ENCODE results near the gene SRGAP2B. TPM values are rescaled to one million over a fixed set of nuclear protein-coding genes. Genes with fewer than 3 reads are reported as not detected.
"Not testable (repeated sequence)": the region's sequence is repeated elsewhere in the genome, so short reads cannot be mapped to it uniquely, and the experiment has no call there.

SRGAP2B gene
- polyA plus RNA-seq, 1 donor (not counting 4 experiments of a cell fraction or from before 2014, with no cell fraction given): 11.0 TPM

DNA sequence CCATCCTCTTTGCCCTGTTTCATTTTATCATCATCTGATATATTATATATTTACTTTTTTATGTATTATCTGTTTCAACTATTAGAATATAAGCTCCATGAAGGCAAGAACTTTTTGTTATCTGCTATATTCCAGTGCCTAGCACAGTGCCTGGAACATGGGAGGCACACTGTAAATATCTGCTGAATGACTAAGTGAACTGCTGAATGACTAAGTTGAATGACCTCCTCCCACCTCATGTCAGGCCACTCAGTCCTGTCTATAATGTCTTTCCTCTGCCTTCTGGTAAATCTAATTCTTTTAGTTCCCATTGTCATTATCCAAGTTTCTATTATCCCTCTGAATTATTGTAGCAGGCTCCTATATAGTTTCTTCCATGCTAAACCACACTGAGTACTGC, 156.5 kb downstream of the SRGAP2B start:
- H3K27ac ChIP-seq (ENCODE audit: control insufficient read depth, insufficient read depth, low read length); H3K27me3 ChIP-seq (ENCODE audit: control insufficient read depth, extremely low read depth, insufficient read depth, low read length); H3K4me1 ChIP-seq (ENCODE audit: control insufficient read depth, extremely low read depth, insufficient read depth, low read length); H3K36me3 ChIP-seq (ENCODE audit: control insufficient read depth in 2 of 2, extremely low read depth in 1 of 2, insufficient read depth in 2 of 2, low read length in 2 of 2); H3K79me2 ChIP-seq (ENCODE audit: control insufficient read depth, insufficient read depth, low read length); H3K4me2 ChIP-seq (ENCODE audit: control insufficient read depth, extremely low read depth, insufficient read depth, low read depth, low read length); H4K20me1 ChIP-seq (ENCODE audit: control insufficient read depth, extremely low read depth, insufficient read depth, low read length); H3K9ac ChIP-seq (ENCODE audit: control insufficient read depth, extremely low read depth, insufficient read depth, low read length); H2AFZ ChIP-seq (ENCODE audit: control insufficient read depth, low read length); H3K9me3 ChIP-seq (ENCODE audit: control insufficient read depth, low read depth, low read length); H3K9me1 ChIP-seq (ENCODE audit: control insufficient read depth, extremely low read depth, insufficient read depth, low read length); dilution Hi-C loops (cut with MboI; ENCODE audit: extremely low pct_ligation_motif_present, low sequenced_read_pairs); DNase-seq (ENCODE audit: low read depth, low spot score); H3K4me3 ChIP-seq (ENCODE audit: control insufficient read depth in 2 of 3, extremely low read depth in 1 of 3, insufficient read depth in 2 of 3, low read depth in 1 of 3, low read length in 3 of 3): not testable (repeated sequence)
- FAIRE-seq: peak; percentile 26

DNA sequence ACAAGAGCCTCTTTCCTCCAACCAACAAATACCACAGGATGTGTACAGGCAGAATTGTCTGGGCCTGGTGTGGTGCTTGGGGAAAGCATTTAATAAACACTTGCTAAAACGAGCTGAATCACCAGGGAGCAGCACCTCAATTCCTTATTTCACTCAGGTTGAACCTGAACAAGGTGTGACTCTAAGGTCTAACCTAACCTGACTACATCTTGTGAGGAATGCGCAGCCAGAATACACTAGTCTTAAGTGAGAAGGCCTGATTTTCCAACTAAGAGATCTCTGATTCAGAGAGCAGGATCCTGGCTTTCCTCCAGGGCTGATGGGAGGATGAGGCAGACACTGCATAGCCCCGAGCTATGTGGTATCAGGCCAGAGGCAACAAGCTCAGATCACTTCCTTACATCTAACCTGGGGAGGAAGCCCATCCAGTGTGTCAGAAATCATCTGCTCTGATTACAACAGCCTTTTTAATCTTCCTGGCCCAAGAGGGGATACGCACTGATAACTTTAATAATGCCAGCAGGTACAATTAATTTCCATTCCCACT, 158.9 kb downstream of the SRGAP2B start:
- H3K36me3 ChIP-seq (ENCODE audit: control insufficient read depth in 2 of 2, extremely low read depth in 1 of 2, insufficient read depth in 2 of 2, low read length in 2 of 2); H3K9ac ChIP-seq (ENCODE audit: control insufficient read depth, extremely low read depth, insufficient read depth, low read length); H3K9me1 ChIP-seq (ENCODE audit: control insufficient read depth, extremely low read depth, insufficient read depth, low read length); H2AFZ ChIP-seq (ENCODE audit: control insufficient read depth, low read length); H4K20me1 ChIP-seq (ENCODE audit: control insufficient read depth, extremely low read depth, insufficient read depth, low read length); H3K27me3 ChIP-seq (ENCODE audit: control insufficient read depth, extremely low read depth, insufficient read depth, low read length); H3K4me2 ChIP-seq (ENCODE audit: control insufficient read depth, extremely low read depth, insufficient read depth, low read depth, low read length); H3K4me3 ChIP-seq (ENCODE audit: control insufficient read depth in 2 of 3, extremely low read depth in 1 of 3, insufficient read depth in 2 of 3, low read depth in 1 of 3, low read length in 3 of 3); DNase-seq (ENCODE audit: low read depth, low spot score); dilution Hi-C loops (cut with MboI; ENCODE audit: extremely low pct_ligation_motif_present, low sequenced_read_pairs); H3K79me2 ChIP-seq (ENCODE audit: control insufficient read depth, insufficient read depth, low read length); H3K4me1 ChIP-seq (ENCODE audit: control insufficient read depth, extremely low read depth, insufficient read depth, low read length); H3K27ac ChIP-seq (ENCODE audit: control insufficient read depth, insufficient read depth, low read length); H3K9me3 ChIP-seq (ENCODE audit: control insufficient read depth, low read depth, low read length): not testable (repeated sequence)
- peak; percentile 93 for FAIRE-seq

DNA sequence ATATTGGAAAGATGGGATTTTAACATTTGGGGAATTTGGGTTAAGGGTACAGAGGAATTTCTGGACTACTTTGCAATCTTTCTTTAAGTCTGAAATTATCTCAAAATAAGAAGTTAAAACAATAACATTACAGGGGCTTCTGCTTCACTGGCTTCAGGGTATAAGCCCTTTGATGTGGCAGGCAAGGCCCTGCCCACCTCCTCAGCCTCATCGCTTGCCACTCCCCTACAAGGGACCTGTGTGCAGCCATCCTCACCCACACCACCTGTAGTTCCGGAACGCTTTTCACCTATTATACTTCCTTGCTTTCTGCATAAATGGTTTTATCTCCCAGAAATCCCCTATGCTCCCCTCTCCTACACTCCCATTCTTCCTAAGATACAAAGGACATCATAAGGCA, 159.8 kb downstream of the SRGAP2B start:
- H3K27ac ChIP-seq (ENCODE audit: control insufficient read depth, insufficient read depth, low read length); H3K79me2 ChIP-seq (ENCODE audit: control insufficient read depth, insufficient read depth, low read length); H4K20me1 ChIP-seq (ENCODE audit: control insufficient read depth, extremely low read depth, insufficient read depth, low read length); H3K4me3 ChIP-seq (ENCODE audit: control insufficient read depth in 2 of 3, extremely low read depth in 1 of 3, insufficient read depth in 2 of 3, low read depth in 1 of 3, low read length in 3 of 3); H3K4me2 ChIP-seq (ENCODE audit: control insufficient read depth, extremely low read depth, insufficient read depth, low read depth, low read length); dilution Hi-C loops (cut with MboI; ENCODE audit: extremely low pct_ligation_motif_present, low sequenced_read_pairs); H2AFZ ChIP-seq (ENCODE audit: control insufficient read depth, low read length); H3K9me1 ChIP-seq (ENCODE audit: control insufficient read depth, extremely low read depth, insufficient read depth, low read length); H3K9me3 ChIP-seq (ENCODE audit: control insufficient read depth, low read depth, low read length); FAIRE-seq; H3K36me3 ChIP-seq (ENCODE audit: control insufficient read depth in 2 of 2, extremely low read depth in 1 of 2, insufficient read depth in 2 of 2, low read length in 2 of 2); DNase-seq (ENCODE audit: low read depth, low spot score); H3K9ac ChIP-seq (ENCODE audit: control insufficient read depth, extremely low read depth, insufficient read depth, low read length); H3K4me1 ChIP-seq (ENCODE audit: control insufficient read depth, extremely low read depth, insufficient read depth, low read length); H3K27me3 ChIP-seq (ENCODE audit: control insufficient read depth, extremely low read depth, insufficient read depth, low read length): not testable (repeated sequence)

DNA sequence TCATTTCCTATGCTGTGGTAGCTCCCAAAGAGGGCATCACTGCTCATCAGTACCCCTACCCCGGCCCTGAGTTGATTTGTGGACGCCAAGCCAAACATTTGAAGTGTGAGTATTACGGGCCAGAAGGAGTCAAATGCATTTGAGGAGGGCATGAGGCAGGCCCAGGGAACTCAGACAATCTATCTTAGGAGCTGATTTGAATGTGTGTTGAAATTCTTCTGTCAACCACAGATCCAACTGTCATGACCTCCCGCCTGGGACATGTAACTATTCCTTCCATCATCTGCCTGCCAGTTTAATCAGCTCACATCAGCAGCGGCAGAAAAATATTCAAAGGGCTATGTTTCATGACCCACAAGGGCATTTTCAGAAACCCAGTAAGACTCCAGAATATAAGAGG, 162.1 kb downstream of the SRGAP2B start:
- H3K27me3 ChIP-seq (ENCODE audit: control insufficient read depth, extremely low read depth, insufficient read depth, low read length); H4K20me1 ChIP-seq (ENCODE audit: control insufficient read depth, extremely low read depth, insufficient read depth, low read length); H3K4me1 ChIP-seq (ENCODE audit: control insufficient read depth, extremely low read depth, insufficient read depth, low read length); FAIRE-seq; dilution Hi-C loops (cut with MboI; ENCODE audit: extremely low pct_ligation_motif_present, low sequenced_read_pairs); H3K36me3 ChIP-seq (ENCODE audit: control insufficient read depth in 2 of 2, extremely low read depth in 1 of 2, insufficient read depth in 2 of 2, low read length in 2 of 2); H3K4me3 ChIP-seq (ENCODE audit: control insufficient read depth in 2 of 3, extremely low read depth in 1 of 3, insufficient read depth in 2 of 3, low read depth in 1 of 3, low read length in 3 of 3); H2AFZ ChIP-seq (ENCODE audit: control insufficient read depth, low read length); H3K4me2 ChIP-seq (ENCODE audit: control insufficient read depth, extremely low read depth, insufficient read depth, low read depth, low read length); H3K79me2 ChIP-seq (ENCODE audit: control insufficient read depth, insufficient read depth, low read length); H3K9ac ChIP-seq (ENCODE audit: control insufficient read depth, extremely low read depth, insufficient read depth, low read length); H3K27ac ChIP-seq (ENCODE audit: control insufficient read depth, insufficient read depth, low read length); DNase-seq (ENCODE audit: low read depth, low spot score); H3K9me1 ChIP-seq (ENCODE audit: control insufficient read depth, extremely low read depth, insufficient read depth, low read length); H3K9me3 ChIP-seq (ENCODE audit: control insufficient read depth, low read depth, low read length): not testable (repeated sequence)

DNA sequence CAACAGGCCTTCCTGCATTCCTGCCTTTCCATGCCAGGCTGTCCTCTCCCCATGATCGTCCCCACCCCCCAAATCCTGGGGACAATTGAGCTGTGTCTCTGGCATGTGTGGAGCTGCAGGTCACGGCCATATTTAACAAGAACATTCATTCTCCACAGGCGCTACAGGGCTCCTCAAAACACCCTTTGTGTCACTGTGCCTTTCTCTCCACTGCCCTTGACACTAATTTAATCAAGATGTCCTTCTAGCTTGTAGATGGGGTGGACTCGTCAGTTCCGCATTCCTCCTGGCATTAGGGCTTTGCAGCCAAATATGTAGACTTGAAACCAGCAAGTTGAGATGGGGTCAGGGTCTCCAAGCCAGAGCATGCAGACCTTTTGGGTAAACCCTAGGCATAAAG, 163.0 kb downstream of the SRGAP2B start:
- H3K4me3 ChIP-seq (ENCODE audit: control insufficient read depth in 2 of 3, extremely low read depth in 1 of 3, insufficient read depth in 2 of 3, low read depth in 1 of 3, low read length in 3 of 3); dilution Hi-C loops (cut with MboI; ENCODE audit: extremely low pct_ligation_motif_present, low sequenced_read_pairs); H3K27ac ChIP-seq (ENCODE audit: control insufficient read depth, insufficient read depth, low read length); H3K9me1 ChIP-seq (ENCODE audit: control insufficient read depth, extremely low read depth, insufficient read depth, low read length); H3K9ac ChIP-seq (ENCODE audit: control insufficient read depth, extremely low read depth, insufficient read depth, low read length); H3K79me2 ChIP-seq (ENCODE audit: control insufficient read depth, insufficient read depth, low read length); H2AFZ ChIP-seq (ENCODE audit: control insufficient read depth, low read length); H3K4me1 ChIP-seq (ENCODE audit: control insufficient read depth, extremely low read depth, insufficient read depth, low read length); H3K27me3 ChIP-seq (ENCODE audit: control insufficient read depth, extremely low read depth, insufficient read depth, low read length); DNase-seq (ENCODE audit: low read depth, low spot score); H3K36me3 ChIP-seq (ENCODE audit: control insufficient read depth in 2 of 2, extremely low read depth in 1 of 2, insufficient read depth in 2 of 2, low read length in 2 of 2); H4K20me1 ChIP-seq (ENCODE audit: control insufficient read depth, extremely low read depth, insufficient read depth, low read length); H3K9me3 ChIP-seq (ENCODE audit: control insufficient read depth, low read depth, low read length); FAIRE-seq; H3K4me2 ChIP-seq (ENCODE audit: control insufficient read depth, extremely low read depth, insufficient read depth, low read depth, low read length): not testable (repeated sequence)
